GM12892 (cell line): ENCODE measurements around the gene ASCC2.

Experiments used
- POLR2A ChIP-seq: IDR thresholded peaks from 2 replicates; pipeline ENCODE4 v1.6.1; 2011; ENCODE audit warnings: low read depth, low read length, control low read depth
- TAF1 ChIP-seq: IDR thresholded peaks from 2 replicates; pipeline ENCODE4 v1.6.1; 2011; ENCODE audit warnings: low read depth, mild to moderate bottlenecking, control low read depth, low read length, borderline replicate concordance

- TF ChIP-seq POLR2A (no peak), TAF1 (no peak)
Measured at GRCh38 chr22:29762263-29762662, 75.8 kb downstream of the ASCC2 start.
